Suprapubic skin (tissue), 4 donors: ENCODE measurements around the gene STX4. TPM values are rescaled to one million over a fixed set of nuclear protein-coding genes. Genes with fewer than 3 reads are reported as not detected.

Source experiments
- DNase-seq, 2 donors: peaks; one replicate each; pipeline ENCODE4 v3.0.0-alpha.2; 2019; ENCODE audit warnings: low spot score in 2 of 2
- H3K27ac ChIP-seq: fragments of 200-600 bp; sonication (generic); one replicate; pipeline ENCODE4 v1.5.1; 2019
- H3K27me3 ChIP-seq: fragments of 200-600 bp; sonication (generic); one replicate; pipeline ENCODE4 v1.5.1; 2019
- H3K36me3 ChIP-seq: fragments of 200-600 bp; sonication (generic); one replicate; pipeline ENCODE4 v1.5.1; 2019
- H3K4me1 ChIP-seq: fragments of 200-600 bp; sonication (generic); one replicate; pipeline ENCODE4 v1.5.1; 2019
- H3K4me3 ChIP-seq: fragments of 200-600 bp; sonication (generic); one replicate; pipeline ENCODE4 v1.5.1; 2019; ENCODE audit warnings: mild to moderate bottlenecking
- H3K9me3 ChIP-seq: fragments of 200-600 bp; sonication (generic); one replicate; pipeline ENCODE4 v1.5.1; 2019
- CTCF ChIP-seq, 2 donors: fragments of 200-600 bp in 1 of 2; fragments of 450-650 bp in 1 of 2; sonication (generic) in 1 of 2; IDR thresholded peaks; one replicate each; pipeline ENCODE4 v1.5.1; 2016 to 2019; ENCODE audit warnings: antibody characterized with exemption in 2 of 2, mild to moderate bottlenecking in 1 of 2, moderate library complexity in 1 of 2
- EP300 ChIP-seq: sonication (generic); formaldehyde crosslinking; IDR thresholded peaks from one replicate; pipeline ENCODE4 v1.6.1; 2017; ENCODE audit warnings: antibody characterized with exemption
- POLR2A ChIP-seq, 2 donors: fragments of 450-650 bp; IDR thresholded peaks; one replicate each; pipeline ENCODE4 v1.6.1; 2017; ENCODE audit warnings: antibody characterized with exemption in 2 of 2, mild to moderate bottlenecking in 2 of 2, moderate library complexity in 2 of 2
- POLR2AphosphoS5 ChIP-seq, 3 donors: sonication (generic); formaldehyde crosslinking; IDR thresholded peaks; one replicate each; pipeline ENCODE4 v1.6.1; 2017; ENCODE audit warnings: antibody characterized with exemption in 3 of 3
- WGBS: methylation state at CpG from one replicate; pipeline ENCODE4 v1.1.5; 2018; 5-methylcytosine and 5-hydroxymethylcytosine counted together
- total RNA-seq, 4 donors: library from RNA; depleted of rRNA; stranded (reverse); fragments of >200 nt; gene quantifications; one replicate each; pipeline ENCODE4 v1.1.0, GENCODE V29; 2016

The STX4 gene
- total RNA-seq, 4 donors from 2014 or later: 32.5 to 118 (median 47.8) TPM

GRCh38 chr16:30986129-30986991 is 47.0 kb upstream of the STX4 start:
- H3K4me1 ChIP-seq: peaks cover 32% of the 10 kb centered on the region
- peaks cover 32% of the 10 kb centered on the region for H3K36me3 ChIP-seq
- H3K27me3 ChIP-seq: no peaks in the 10 kb centered on the region
- peak overlapping the region; percentile 55 for H3K4me3 ChIP-seq
- WGBS: 92% methylated on average over 27 of the region's 29 CpGs
- peak in 1 of 2 donors; percentile 59 for DNase-seq
- H3K27ac ChIP-seq: peak overlapping the region; percentile 70
- TF ChIP-seq EP300 (no peak), CTCF (IDR thresholded peaks at IDR 0.05) (no peak), POLR2A (IDR thresholded peaks at IDR 0.05) (no peak), POLR2AphosphoS5 (IDR thresholded peaks at IDR 0.05) (no peak)
- no peaks in the 10 kb centered on the region for H3K9me3 ChIP-seq

GRCh38 chr16:30987581-30988190 is 45.7 kb upstream of the STX4 start:
- Histone ChIP-seq H3K36me3 (peaks cover 28% of the 10 kb centered on the region), H3K4me1 (peaks cover 28% of the 10 kb centered on the region), H3K4me3 (no peak overlapping the region), H3K27me3 (no peaks in the 10 kb centered on the region), H3K9me3 (no peaks in the 10 kb centered on the region), H3K27ac (no peak overlapping the region)
- 97% methylated on average over 24 of the region's 30 CpGs for WGBS
- DNase-seq: peak in 1 of 2 donors; percentile 61
- TF ChIP-seq POLR2A (IDR thresholded peaks at IDR 0.05) (no peak), CTCF (IDR thresholded peaks at IDR 0.05) (no peak), POLR2AphosphoS5 (IDR thresholded peaks at IDR 0.05) (no peak), EP300 (no peak)

GRCh38 chr16:30989469-30990047 is 43.8 kb upstream of the STX4 start:
- H3K9me3 ChIP-seq: no peaks in the 10 kb centered on the region
- H3K27ac ChIP-seq: no peak overlapping the region
- TF ChIP-seq EP300 (no peak), CTCF (IDR thresholded peaks at IDR 0.05) (no peak), POLR2AphosphoS5 (IDR thresholded peaks at IDR 0.05) (no peak), POLR2A (IDR thresholded peaks at IDR 0.05) (no peak)
- peaks cover 20% of the 10 kb centered on the region for H3K4me1 ChIP-seq
- no peak overlapping the region for H3K4me3 ChIP-seq
- peaks cover 11% of the 10 kb centered on the region for H3K36me3 ChIP-seq
- WGBS: 87% methylated on average over 22 of the region's 23 CpGs
- DNase-seq: peak in 1 of 2 donors; percentile 42
- H3K27me3 ChIP-seq: no peaks in the 10 kb centered on the region

- Histone ChIP-seq H3K4me3 (no peak overlapping the region), H3K36me3 (peaks cover 11% of the 10 kb centered on the region), H3K9me3 (no peaks in the 10 kb centered on the region), H3K27me3 (no peaks in the 10 kb centered on the region), H3K27ac (no peak overlapping the region), H3K4me1 (peaks cover 15% of the 10 kb centered on the region)
- peak in 1 of 2 donors; percentile 49 for DNase-seq
- TF ChIP-seq POLR2A (IDR thresholded peaks at IDR 0.05) (no peak), EP300 (no peak), POLR2AphosphoS5 (IDR thresholded peaks at IDR 0.05) (no peak), CTCF (IDR thresholded peaks at IDR 0.05) (no peak)
- 75% methylated on average over 12 of the region's 12 CpGs for WGBS
Measured at GRCh38 chr16:30990105-30990504, 43.3 kb upstream of the STX4 start.

- WGBS: 73% methylated on average over 7 of the region's 8 CpGs
- Histone ChIP-seq H3K4me1 (peaks cover 5% of the 10 kb centered on the region), H3K27me3 (no peaks in the 10 kb centered on the region), H3K27ac (no peak overlapping the region), H3K36me3 (peaks cover 11% of the 10 kb centered on the region), H3K4me3 (no peak overlapping the region), H3K9me3 (no peaks in the 10 kb centered on the region)
- peak in 1 of 2 donors; percentile 48 for DNase-seq
- TF ChIP-seq CTCF (IDR thresholded peaks at IDR 0.05): no peak
- no peak for TF ChIP-seq POLR2A (IDR thresholded peaks at IDR 0.05)
- TF ChIP-seq POLR2AphosphoS5 (IDR thresholded peaks at IDR 0.05): no peak
- TF ChIP-seq EP300: no peak
Measured at GRCh38 chr16:30991052-30991451, 42.3 kb upstream of the STX4 start.
